Breast epithelium (tissue), 4 donors: Measurements from ENCODE around the gene ETFB. TPM values are rescaled to one million over a fixed set of nuclear protein-coding genes. Genes with fewer than 3 reads are reported as not detected.

ENCODE experiments used
- DNase-seq, 2 donors: peaks; one replicate each; pipeline ENCODE4 v3.0.0-alpha.2; 2019; ENCODE audit warnings: low spot score in 2 of 2
- H3K27ac ChIP-seq, 2 donors: fragments of 200-600 bp; sonication (generic) in 1 of 2; one replicate each; pipeline ENCODE4 v1.5.1; 2016 to 2019; ENCODE audit warnings: mild to moderate bottlenecking in 1 of 2
- H3K27me3 ChIP-seq, 2 donors: fragments of 200-600 bp; sonication (generic) in 1 of 2; one replicate each; pipeline versions ENCODE4 v1.5.1 to v1.6.0; 2017 to 2019; ENCODE audit warnings: control low read depth in 1 of 2, mild to moderate bottlenecking in 1 of 2
- H3K36me3 ChIP-seq: fragments of 200-600 bp; one replicate; pipeline ENCODE4 v1.5.1; 2019
- H3K4me1 ChIP-seq, 2 donors: fragments of 200-600 bp; sonication (generic); one replicate each; pipeline ENCODE4 v1.5.1; 2016 to 2019; ENCODE audit warnings: control low read depth in 1 of 2
- H3K4me3 ChIP-seq, 3 donors: fragments of 200-600 bp; sonication (generic); 1 replicate in 2 of 3; 2 replicates in 1 of 3; pipeline ENCODE4 v1.5.1; 2016 to 2019; ENCODE audit warnings: mild to moderate bottlenecking in 3 of 3, moderate library complexity in 2 of 3
- H3K9me3 ChIP-seq, 2 donors: fragments of 200-600 bp; sonication (generic) in 1 of 2; one replicate each; pipeline ENCODE4 v1.5.1; 2016 to 2019; ENCODE audit warnings: control low read depth in 1 of 2
- POLR2A ChIP-seq: fragments of 450-650 bp; IDR thresholded peaks from one replicate; pipeline ENCODE4 v1.6.1; 2016; ENCODE audit warnings: antibody characterized with exemption, mild to moderate bottlenecking, moderate library complexity
- POLR2AphosphoS5 ChIP-seq, 3 donors: sonication (generic); formaldehyde crosslinking; IDR thresholded peaks; one replicate each; pipeline ENCODE4 v1.6.1; 2017; ENCODE audit warnings: antibody characterized with exemption in 3 of 3
- intact Hi-C: fragments of 100-400 bp; cut with DNase I; formaldehyde crosslinking; loops from one replicate; pipeline ENCODE4 v1.15.1; 2023; ENCODE audit warnings: low total_unique reads
- total RNA-seq, 3 donors: library from RNA; depleted of rRNA; stranded (reverse); fragments of >200 nt; gene quantifications; one replicate each; pipeline ENCODE4 v1.1.0, GENCODE V29; 2016
- TF ChIP-seq, protein P1 (sequence below), 3 donors: fragments of 450-650 bp; IDR thresholded peaks; one replicate each; pipeline ENCODE4 v1.5.1; 2016 to 2017; ENCODE audit warnings: antibody characterized with exemption in 3 of 3, mild to moderate bottlenecking in 3 of 3, moderate library complexity in 3 of 3

Gene ETFB
- total RNA-seq, 3 donors from 2014 or later: 60.7 to 214 (median 88.5) TPM

DNA sequence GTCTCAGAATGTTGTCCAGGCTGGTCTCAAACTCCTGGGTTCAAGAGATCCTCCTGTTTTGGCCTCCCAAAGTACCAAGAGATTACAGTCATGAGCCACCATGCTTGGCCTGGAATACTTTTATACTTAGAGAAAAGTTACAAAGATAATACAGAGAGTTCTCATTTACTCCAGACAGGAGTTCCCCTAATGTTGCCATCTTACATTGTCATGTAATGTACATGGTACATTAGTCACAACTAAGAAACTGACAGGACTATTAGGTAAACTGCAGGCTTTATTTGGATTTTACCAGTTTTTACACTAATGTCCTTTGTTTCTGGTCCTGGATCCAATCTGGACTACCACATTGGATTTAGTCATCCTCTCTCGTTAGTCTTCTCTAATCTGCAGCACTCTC is 26.5 kb upstream of the ETFB start:
- Histone ChIP-seq H3K27ac (no peak overlapping the region), H3K36me3 (no peaks in the 10 kb centered on the region), H3K4me1 (no peaks in the 10 kb centered on the region), H3K4me3 (no peak overlapping the region), H3K9me3 (no peaks in the 10 kb centered on the region), H3K27me3 (no peaks in the 10 kb centered on the region)
- intact Hi-C loops: no loop called here
- DNase-seq: no peak
- TF ChIP-seq POLR2A: no peak
- TF ChIP-seq, protein P1, sequence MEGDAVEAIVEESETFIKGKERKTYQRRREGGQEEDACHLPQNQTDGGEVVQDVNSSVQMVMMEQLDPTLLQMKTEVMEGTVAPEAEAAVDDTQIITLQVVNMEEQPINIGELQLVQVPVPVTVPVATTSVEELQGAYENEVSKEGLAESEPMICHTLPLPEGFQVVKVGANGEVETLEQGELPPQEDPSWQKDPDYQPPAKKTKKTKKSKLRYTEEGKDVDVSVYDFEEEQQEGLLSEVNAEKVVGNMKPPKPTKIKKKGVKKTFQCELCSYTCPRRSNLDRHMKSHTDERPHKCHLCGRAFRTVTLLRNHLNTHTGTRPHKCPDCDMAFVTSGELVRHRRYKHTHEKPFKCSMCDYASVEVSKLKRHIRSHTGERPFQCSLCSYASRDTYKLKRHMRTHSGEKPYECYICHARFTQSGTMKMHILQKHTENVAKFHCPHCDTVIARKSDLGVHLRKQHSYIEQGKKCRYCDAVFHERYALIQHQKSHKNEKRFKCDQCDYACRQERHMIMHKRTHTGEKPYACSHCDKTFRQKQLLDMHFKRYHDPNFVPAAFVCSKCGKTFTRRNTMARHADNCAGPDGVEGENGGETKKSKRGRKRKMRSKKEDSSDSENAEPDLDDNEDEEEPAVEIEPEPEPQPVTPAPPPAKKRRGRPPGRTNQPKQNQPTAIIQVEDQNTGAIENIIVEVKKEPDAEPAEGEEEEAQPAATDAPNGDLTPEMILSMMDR (IDR thresholded peaks at IDR 0.05): no peak
- TF ChIP-seq POLR2AphosphoS5 (IDR thresholded peaks at IDR 0.05): no peak

DNA sequence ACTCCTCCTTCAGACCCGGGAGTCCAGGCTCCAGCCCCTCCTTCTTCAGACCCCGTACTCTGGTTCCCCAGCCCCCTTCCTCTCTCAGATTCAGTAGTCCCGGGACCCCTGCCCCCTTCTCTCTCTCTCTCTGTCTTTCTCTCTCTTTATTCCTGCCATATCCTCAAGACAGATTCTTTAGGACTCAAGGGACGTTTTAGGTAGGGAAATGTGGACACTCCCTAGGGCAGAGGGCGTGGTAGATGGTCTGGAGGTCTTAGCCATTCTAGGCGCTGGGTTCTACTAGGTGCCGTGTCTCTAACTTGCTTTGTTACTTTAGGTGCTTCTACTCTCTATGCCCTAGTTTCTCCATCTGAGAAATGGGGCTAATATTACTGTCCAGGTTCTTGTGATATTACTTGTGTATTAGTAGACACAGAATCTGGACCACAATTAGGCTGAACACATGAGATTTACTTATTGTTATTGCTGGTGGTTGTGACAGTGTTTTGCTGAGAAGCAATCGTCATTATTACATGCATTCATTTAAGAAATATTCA is 25.0 kb upstream of the ETFB start:
- Histone ChIP-seq H3K36me3 (no peaks in the 10 kb centered on the region), H3K27ac (no peak overlapping the region), H3K9me3 (no peaks in the 10 kb centered on the region), H3K4me1 (no peaks in the 10 kb centered on the region), H3K4me3 (no peak overlapping the region), H3K27me3 (no peaks in the 10 kb centered on the region)
- no peak for DNase-seq
- TF ChIP-seq, protein P1 (IDR thresholded peaks at IDR 0.05): no peak
- TF ChIP-seq POLR2A: no peak
- no peak for TF ChIP-seq POLR2AphosphoS5 (IDR thresholded peaks at IDR 0.05)
- intact Hi-C loops: loop anchor here (2.0 kb wide), 1 partner anchor 46 kb away; no protein-coding TSS in a partner anchor

DNA sequence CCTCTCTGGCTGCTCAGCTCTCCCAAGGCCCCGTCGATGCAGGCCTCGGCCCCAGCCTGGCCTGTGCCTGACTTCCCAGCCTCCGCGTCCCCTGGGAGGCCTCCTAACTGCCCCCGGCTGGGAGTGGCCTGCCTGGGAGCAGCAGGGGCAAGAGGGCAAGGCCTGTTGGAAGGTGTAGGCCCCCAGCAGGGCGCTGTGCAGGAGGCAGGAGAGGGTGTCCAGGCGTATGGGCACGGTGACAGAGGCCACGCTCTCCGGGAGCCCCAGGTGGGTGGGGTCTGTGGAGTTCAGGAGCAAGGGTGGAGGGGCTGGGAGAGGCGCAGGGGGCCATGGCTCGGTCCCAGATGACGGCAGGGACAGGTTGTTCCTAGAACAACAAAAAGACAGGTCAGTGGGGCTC is 23.0 kb upstream of the ETFB start:
- Histone ChIP-seq H3K27ac (no peak overlapping the region), H3K36me3 (no peaks in the 10 kb centered on the region), H3K27me3 (no peaks in the 10 kb centered on the region), H3K4me1 (no peaks in the 10 kb centered on the region), H3K4me3 (no peak overlapping the region), H3K9me3 (no peaks in the 10 kb centered on the region)
- no peak for TF ChIP-seq POLR2AphosphoS5 (IDR thresholded peaks at IDR 0.05)
- TF ChIP-seq, protein P1 (IDR thresholded peaks at IDR 0.05): no peak
- TF ChIP-seq POLR2A: no peak
- no peak for DNase-seq
- intact Hi-C loops: no loop called here

DNA sequence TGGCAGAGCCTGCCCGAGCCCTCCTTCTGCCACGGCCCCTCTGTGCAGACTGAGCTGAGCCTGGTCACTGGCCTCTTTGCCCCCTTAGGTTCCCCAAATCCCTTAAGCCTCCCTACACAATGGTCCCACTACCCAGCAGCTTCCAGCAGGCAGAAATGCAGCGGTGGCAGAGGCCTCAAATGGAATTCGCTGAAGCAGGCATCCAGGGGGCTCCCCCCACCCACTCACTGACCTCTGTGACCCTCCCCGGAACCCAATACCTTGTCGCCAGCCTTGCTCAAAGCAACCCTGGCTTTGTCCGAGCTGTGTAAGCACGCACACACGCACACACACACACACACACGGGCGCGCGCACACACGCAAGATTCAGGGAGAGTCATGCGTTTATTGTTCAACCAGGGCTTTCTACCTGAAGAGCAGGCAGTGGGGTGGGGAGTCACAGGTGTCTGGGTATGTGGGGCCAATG is 21.8 kb upstream of the ETFB start, which contains the start of gene LIM2:
LIM2 (minus strand) TSS at position 51 of the 466 bp plus-strand sequence. CDS start 531 bp downstream, outside the sequence.
- TF ChIP-seq POLR2AphosphoS5 (IDR thresholded peaks at IDR 0.05): no peak
- TF ChIP-seq POLR2A: no peak
- TF ChIP-seq, protein P1 (IDR thresholded peaks at IDR 0.05): no peak
- no peak within 1 kb of the TSS for H3K27ac ChIP-seq
- H3K4me1 ChIP-seq: no peaks in the 10 kb centered on the region
- H3K36me3 ChIP-seq: no peaks in the 10 kb centered on the region
- intact Hi-C loops: no loop called here
- H3K27me3 ChIP-seq: no peaks in the 10 kb centered on the region
- no peaks in the 10 kb centered on the region for H3K9me3 ChIP-seq
- H3K4me3 ChIP-seq: no peak within 1 kb of the TSS
- DNase-seq: no peak

DNA sequence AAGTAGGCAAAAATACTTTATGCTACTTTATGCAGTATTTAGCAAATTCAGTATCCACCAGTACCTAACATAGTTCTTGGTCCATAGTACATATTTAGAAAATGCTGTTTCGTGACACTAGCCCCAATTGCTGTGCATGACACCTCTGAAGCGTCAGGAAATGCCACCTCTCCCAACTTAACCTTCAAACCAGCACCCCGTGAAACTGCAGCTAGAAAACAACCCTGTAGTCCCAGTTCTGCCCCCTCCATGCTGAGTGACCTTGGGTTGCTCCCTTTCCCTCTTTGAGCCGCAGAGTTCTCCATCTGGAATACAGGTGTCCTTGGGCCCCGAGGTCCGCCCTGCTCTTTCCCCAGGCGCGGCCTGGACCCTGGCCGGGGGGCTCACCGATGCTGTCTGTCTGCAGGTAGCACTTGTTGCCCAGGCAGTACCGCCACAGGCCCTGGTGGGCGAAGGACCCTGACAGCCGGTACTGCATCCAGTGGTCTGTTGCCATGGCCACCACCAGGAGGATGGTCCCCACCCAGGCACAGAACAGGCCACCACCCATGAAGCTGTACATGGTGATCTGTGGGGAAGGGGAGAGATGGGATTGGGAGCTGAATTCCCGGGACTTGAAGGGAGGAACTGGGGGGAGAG is 20.8 kb upstream of the ETFB start:
- Histone ChIP-seq H3K9me3 (no peaks in the 10 kb centered on the region), H3K27me3 (no peaks in the 10 kb centered on the region), H3K36me3 (no peaks in the 10 kb centered on the region), H3K4me1 (no peaks in the 10 kb centered on the region), H3K4me3 (no peak overlapping the region), H3K27ac (no peak overlapping the region)
- DNase-seq: no peak
- TF ChIP-seq POLR2AphosphoS5 (IDR thresholded peaks at IDR 0.05): no peak
- TF ChIP-seq, protein P1 (IDR thresholded peaks at IDR 0.05): no peak
- intact Hi-C loops: no loop called here
